GM21786 (cell line): ENCODE results near the gene ATF3.
A peak's percentile ranks its signal among the peaks of the same experiment; 100 is the strongest.

Source experiments
- ATAC-seq: cut with Tn5 transposase; IDR thresholded peaks from one replicate; pipeline ENCODE4 v1.9.1; 2021; ENCODE audit not compliant: unreplicated experiment

Gene ATF3

GRCh38 chr1:212586206-212587015 lies 22.1 kb upstream of the ATF3 start:
- ATAC-seq = peak; percentile 98

- ATAC-seq = no peak
Observed at GRCh38 chr1:212587016-212587887, 21.3 kb upstream of the ATF3 start.

GRCh38 chr1:212587888-212588510 lies 20.6 kb upstream of the ATF3 start:
- ATAC-seq = no peak

- ATAC-seq = no peak
Observed at GRCh38 chr1:212589446-212589845, 19.1 kb upstream of the ATF3 start.

GRCh38 chr1:212591922-212592321 lies 16.6 kb upstream of the ATF3 start:
- ATAC-seq = no peak

- ATAC-seq = no peak
Observed at GRCh38 chr1:212593821-212594251, 14.7 kb upstream of the ATF3 start.

GRCh38 chr1:212594640-212595039 lies 13.9 kb upstream of the ATF3 start:
- ATAC-seq = no peak

- ATAC-seq = no peak
Observed at GRCh38 chr1:212595229-212595628, 13.3 kb upstream of the ATF3 start.

GRCh38 chr1:212595787-212596714 lies 12.5 kb upstream of the ATF3 start:
- ATAC-seq = peak; percentile 94

- ATAC-seq = no peak
Observed at GRCh38 chr1:212596798-212597197, 11.8 kb upstream of the ATF3 start.

GRCh38 chr1:212597487-212597886 lies 11.1 kb upstream of the ATF3 start:
- no peak for ATAC-seq

- ATAC-seq = no peak
Observed at GRCh38 chr1:212600071-212600915, 8.3 kb upstream of the ATF3 start.

- ATAC-seq = no peak
Observed at GRCh38 chr1:212600980-212601379, 7.6 kb upstream of the ATF3 start.

- no peak for ATAC-seq
Observed at GRCh38 chr1:212601524-212601923, 7.0 kb upstream of the ATF3 start.

GRCh38 chr1:212605441-212606394 lies 2.8 kb upstream of the ATF3 start:
- no peak for ATAC-seq

- no peak for ATAC-seq
Observed at GRCh38 chr1:212606395-212607205, 2.0 kb upstream of the ATF3 start.

- ATAC-seq = no peak
Observed at GRCh38 chr1:212607206-212607912, 1.2 kb upstream of the ATF3 start.
